Esophagus muscularis mucosa (tissue), 4 donors: ENCODE measurements around the gene C1orf116. TPM values are rescaled to one million over a fixed set of nuclear protein-coding genes. Genes with fewer than 3 reads are reported as not detected.
A peak's percentile ranks its signal among the peaks of the same experiment; 100 is the strongest.

ENCODE experiments used
- DNase-seq: peaks from one replicate; pipeline ENCODE4 v3.0.0-alpha.2; 2017; ENCODE audit errors: extremely low spot score
- H3K27ac ChIP-seq, 4 donors: fragments of 200-600 bp; sonication (generic); replicated peaks in 1 of 4; 1 replicate in 3 of 4; 2 replicates in 1 of 4; pipeline ENCODE4 v1.5.1; 2016 to 2019; ENCODE audit warnings: mild to moderate bottlenecking in 1 of 4
- H3K27me3 ChIP-seq, 4 donors: fragments of 200-600 bp; sonication (generic); one replicate each; pipeline versions ENCODE4 v1.5.1 to v1.6.0; 2016 to 2019
- H3K36me3 ChIP-seq, 4 donors: fragments of 200-600 bp; sonication (generic); one replicate each; pipeline ENCODE4 v1.5.1; 2016 to 2019
- H3K4me1 ChIP-seq, 4 donors: fragments of 200-600 bp; sonication (generic); one replicate each; pipeline ENCODE4 v1.5.1; 2016 to 2019
- H3K4me3 ChIP-seq, 4 donors: fragments of 200-600 bp; sonication (generic); 1 replicate in 2 of 4; 2 replicates in 2 of 4; pipeline ENCODE4 v1.5.1; 2016 to 2019; ENCODE audit warnings: mild to moderate bottlenecking in 4 of 4, moderate library complexity in 1 of 4
- H3K9me3 ChIP-seq, 4 donors: fragments of 200-600 bp; sonication (generic); 1 replicate in 3 of 4; 2 replicates in 1 of 4; pipeline ENCODE4 v1.5.1; 2016 to 2019
- CTCF ChIP-seq, 3 experiments: fragments of 200-600 bp in 2 of 3; fragments of 450-650 bp in 1 of 3; sonication (generic) in 2 of 3; IDR thresholded peaks; one replicate each; pipeline ENCODE4 v1.5.1; 2017 to 2019; ENCODE audit warnings: antibody characterized with exemption in 3 of 3, mild to moderate bottlenecking in 2 of 3, moderate library complexity in 1 of 3
- EP300 ChIP-seq: sonication (generic); formaldehyde crosslinking; IDR thresholded peaks from one replicate; pipeline ENCODE4 v1.6.1; 2017; ENCODE audit warnings: antibody characterized with exemption
- POLR2A ChIP-seq: fragments of 450-650 bp; IDR thresholded peaks from one replicate; pipeline ENCODE4 v1.6.1; 2017; ENCODE audit warnings: antibody characterized with exemption, moderate library complexity, mild to moderate bottlenecking, low read depth
- POLR2AphosphoS5 ChIP-seq, 2 donors: sonication (generic); formaldehyde crosslinking; IDR thresholded peaks; one replicate each; pipeline ENCODE4 v1.6.1; 2017; ENCODE audit warnings: antibody characterized with exemption in 2 of 2
- WGBS: methylation state at CpG from one replicate; pipeline ENCODE4 v1.1.5; 2018; 5-methylcytosine and 5-hydroxymethylcytosine counted together
- intact Hi-C: fragments of 100-400 bp; cut with DNase I; formaldehyde crosslinking; loops from one replicate; pipeline ENCODE4 v1.15.1; 2023
- total RNA-seq, 4 donors: library from RNA; depleted of rRNA; stranded (reverse); fragments of >200 nt; gene quantifications; one replicate each; pipeline versions ENCODE4 v1.1.0 to v1.2.1, GENCODE V29; 2016

The C1orf116 gene
- total RNA-seq, 4 donors from 2014 or later: under 0.01 to 0.32 (median 0.17) TPM

- Histone ChIP-seq H3K4me3 (peak overlapping the region; percentile 85 to 97 (median 88)), H3K36me3 (peaks cover 0 to 19% (median 11%) of the 10 kb centered on the region in 4 donors), H3K27ac (peak overlapping the region; percentile 88 to 93 (median 89)), H3K27me3 (no peaks in the 10 kb centered on the region), H3K9me3 (no peaks in the 10 kb centered on the region), H3K4me1 (peaks cover 49 to 72% (median 71%) of the 10 kb centered on the region in 4 donors)
- under 1% methylated on average over 6 of the region's 6 CpGs for WGBS
- no peak for DNase-seq
- TF ChIP-seq POLR2A (no peak), POLR2AphosphoS5 (IDR thresholded peaks at IDR 0.05) (no peak), CTCF (IDR thresholded peaks at IDR 0.05) (peak; percentile 77 to 84 (median 78)), EP300 (no peak)
- intact Hi-C loops: loop anchor here (2.0 to 10.0 kb wide), 2 partner anchors 27 to 915 kb away; no protein-coding TSS in a partner anchor
Measured at GRCh38 chr1:207049974-207050391, 17.4 kb upstream of the C1orf116 start.

GRCh38 chr1:207049514-207049913, 17.0 kb upstream of the C1orf116 start:
- H3K27me3 ChIP-seq: no peaks in the 10 kb centered on the region
- H3K27ac ChIP-seq: peak overlapping the region in 1 of 4 donors; percentile 93
- no peaks in the 10 kb centered on the region for H3K9me3 ChIP-seq
- H3K4me3 ChIP-seq: peak overlapping the region; percentile 85 to 97 (median 88)
- peaks cover 54 to 77% (median 73%) of the 10 kb centered on the region in 4 donors for H3K4me1 ChIP-seq
- TF ChIP-seq POLR2A (no peak), CTCF (IDR thresholded peaks at IDR 0.05) (no peak), POLR2AphosphoS5 (IDR thresholded peaks at IDR 0.05) (no peak), EP300 (no peak)
- intact Hi-C loops: no loop called here
- no peak for DNase-seq
- peaks cover 0 to 19% (median 11%) of the 10 kb centered on the region in 4 donors for H3K36me3 ChIP-seq
- WGBS: 49% methylated on average over 8 of the region's 8 CpGs

GRCh38 chr1:207049054-207049453, 16.5 kb upstream of the C1orf116 start:
- 88% methylated on average over 4 of the region's 4 CpGs for WGBS
- no peak for DNase-seq
- intact Hi-C loops: no loop called here

GRCh38 chr1:207048041-207048440, 15.5 kb upstream of the C1orf116 start:
- Histone ChIP-seq H3K4me3 (no peak overlapping the region), H3K9me3 (no peaks in the 10 kb centered on the region), H3K36me3 (peaks cover 0 to 19% (median 11%) of the 10 kb centered on the region in 4 donors), H3K4me1 (peaks cover 59 to 80% (median 70%) of the 10 kb centered on the region in 4 donors), H3K27me3 (no peaks in the 10 kb centered on the region), H3K27ac (no peak overlapping the region)
- TF ChIP-seq CTCF (IDR thresholded peaks at IDR 0.05): no peak
- no peak for TF ChIP-seq EP300
- TF ChIP-seq POLR2AphosphoS5 (IDR thresholded peaks at IDR 0.05): no peak
- no peak for TF ChIP-seq POLR2A
- no peak for DNase-seq
- 86% methylated on average over 6 of the region's 6 CpGs for WGBS
- intact Hi-C loops: no loop called here

More at GRCh38 chr1:207049054-207049453, 16.5 kb upstream of the C1orf116 start:
- no peaks in the 10 kb centered on the region for H3K9me3 ChIP-seq
- TF ChIP-seq POLR2A: no peak
- TF ChIP-seq CTCF (IDR thresholded peaks at IDR 0.05): no peak
- H3K4me1 ChIP-seq: peaks cover 58 to 82% (median 75%) of the 10 kb centered on the region in 4 donors
- no peak overlapping the region for H3K4me3 ChIP-seq
- peak overlapping the region in 1 of 4 donors; percentile 93 for H3K27ac ChIP-seq
- no peaks in the 10 kb centered on the region for H3K27me3 ChIP-seq
- peaks cover 0 to 19% (median 11%) of the 10 kb centered on the region in 4 donors for H3K36me3 ChIP-seq

- Histone ChIP-seq H3K9me3 (no peaks in the 10 kb centered on the region), H3K4me3 (no peak overlapping the region), H3K27ac (no peak overlapping the region), H3K4me1 (peaks cover 58 to 79% (median 68%) of the 10 kb centered on the region in 4 donors), H3K27me3 (no peaks in the 10 kb centered on the region), H3K36me3 (peaks cover 0 to 19% (median 11%) of the 10 kb centered on the region in 4 donors)
- intact Hi-C loops: no loop called here
- 85% methylated on average over 1 of the region's 1 CpG for WGBS
- TF ChIP-seq POLR2AphosphoS5 (IDR thresholded peaks at IDR 0.05) (no peak), POLR2A (no peak), EP300 (no peak), CTCF (IDR thresholded peaks at IDR 0.05) (no peak)
- no peak for DNase-seq
Measured at GRCh38 chr1:207047505-207047904, 14.9 kb upstream of the C1orf116 start.
